Left renal pelvis (tissue), 4 donors: ENCODE data around the gene RRP8. TPM values are rescaled to one million over a fixed set of nuclear protein-coding genes. Genes with fewer than 3 reads are reported as not detected.

ENCODE experiments used
- DNase-seq, 4 donors: peaks; one replicate each; pipeline ENCODE4 v3.0.0-alpha.2; 2013; ENCODE audit warnings: low read depth in 4 of 4, low spot score in 3 of 4
- polyA plus RNA-seq, 4 donors: library from polyadenylated mRNA; unstranded; fragments of 120-200 nt; gene quantifications; one replicate each; pipeline ENCODE4 v1.2.1, GENCODE V29; 2013; ENCODE audit not compliant: insufficient read length in 4 of 4

RRP8 gene
- polyA plus RNA-seq, 4 donors, result 19.2 to 24.9 (median 19.9) TPM

DNA sequence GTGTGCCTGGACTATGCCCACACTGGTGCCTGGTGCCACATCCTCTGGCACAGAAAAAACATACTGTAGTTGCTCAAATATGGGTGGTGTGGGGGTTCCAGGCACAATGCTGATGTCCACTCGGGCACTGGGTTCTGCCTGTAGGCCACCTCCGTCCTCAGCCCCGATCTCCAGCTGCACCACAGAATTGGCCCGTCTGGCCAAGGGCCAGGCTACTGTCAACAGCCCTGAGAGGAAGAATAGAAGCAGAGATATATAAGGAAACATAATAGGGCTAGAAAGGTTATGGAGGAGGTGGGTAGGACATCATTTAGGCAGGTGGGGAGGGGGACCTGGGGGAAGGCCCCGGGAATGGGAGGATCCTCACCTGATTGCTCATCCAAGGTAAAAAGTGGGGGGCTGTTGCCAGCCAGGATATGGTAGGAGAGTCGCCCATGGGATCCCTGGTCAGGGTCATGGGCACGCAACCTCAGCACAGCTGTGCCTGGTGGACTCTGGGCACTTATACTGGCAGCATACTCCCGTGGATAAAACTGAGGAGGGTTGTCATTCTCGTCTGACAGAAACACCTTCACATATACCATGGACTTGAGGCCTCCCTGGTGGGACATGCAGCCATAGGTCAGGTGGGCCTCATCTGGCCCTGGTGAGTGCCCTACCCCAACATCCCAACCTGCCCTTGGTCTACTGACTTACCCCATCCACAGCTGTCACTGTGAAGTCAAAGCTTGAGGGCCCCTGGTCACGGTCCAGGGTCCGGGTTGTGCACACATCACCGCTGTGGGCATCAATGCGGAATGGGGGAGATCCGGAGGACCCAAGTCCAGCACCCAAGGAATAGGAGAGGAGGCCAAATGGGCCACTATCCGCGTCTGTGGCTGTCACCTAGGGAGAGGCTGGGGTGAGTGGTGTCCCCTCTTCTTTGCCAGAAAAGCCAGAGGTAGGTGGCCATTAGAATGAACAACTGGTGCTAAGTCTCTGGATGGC is 30.3 kb upstream of the RRP8 start:
- no peak for DNase-seq

DNA sequence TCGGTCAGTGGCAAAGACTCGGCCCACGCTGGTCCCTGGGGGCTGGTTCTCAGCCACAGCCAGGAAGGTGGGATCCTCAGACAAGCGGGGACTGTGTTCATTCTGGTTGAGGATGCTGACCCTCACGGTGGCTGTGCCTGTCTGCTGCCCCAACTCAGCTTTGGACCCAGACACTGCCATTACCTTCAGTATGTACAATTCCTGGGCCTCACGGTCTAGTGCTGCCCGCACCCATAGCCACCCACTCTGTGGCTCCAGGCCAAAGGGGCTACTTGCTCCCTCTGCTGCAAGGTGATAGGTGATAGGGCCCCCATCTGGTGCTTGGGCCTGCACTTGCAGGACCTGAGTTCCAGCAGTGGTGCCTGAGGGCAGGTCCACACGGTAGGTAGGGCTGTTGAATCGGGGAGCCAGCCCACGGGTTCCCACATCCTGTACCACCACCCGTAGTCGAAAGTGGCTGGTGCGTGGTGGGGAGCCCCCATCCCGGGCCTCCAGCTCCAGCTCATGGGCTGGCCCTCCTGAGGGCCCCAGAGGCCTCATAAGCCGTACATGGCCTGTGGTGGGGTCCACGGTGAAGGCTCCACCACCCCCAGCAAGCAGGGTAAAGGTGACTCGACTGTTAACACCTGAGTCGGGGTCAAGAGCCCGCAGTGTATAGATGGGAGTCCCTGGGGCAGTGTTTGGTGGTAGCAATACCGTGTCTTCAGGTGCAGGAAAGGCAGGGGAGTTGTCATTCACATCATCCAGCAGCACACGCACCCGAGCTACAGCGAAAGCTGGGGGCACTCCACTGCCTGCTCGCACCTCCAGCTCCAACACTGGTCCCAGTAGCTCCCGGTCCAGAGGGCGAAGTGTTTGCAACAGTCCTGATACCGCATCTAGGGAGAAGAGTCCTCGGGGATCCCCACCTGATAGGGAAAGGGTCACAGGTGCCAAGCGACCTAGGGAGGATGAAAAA is 29.0 kb upstream of the RRP8 start:
- no peak for DNase-seq

DNA sequence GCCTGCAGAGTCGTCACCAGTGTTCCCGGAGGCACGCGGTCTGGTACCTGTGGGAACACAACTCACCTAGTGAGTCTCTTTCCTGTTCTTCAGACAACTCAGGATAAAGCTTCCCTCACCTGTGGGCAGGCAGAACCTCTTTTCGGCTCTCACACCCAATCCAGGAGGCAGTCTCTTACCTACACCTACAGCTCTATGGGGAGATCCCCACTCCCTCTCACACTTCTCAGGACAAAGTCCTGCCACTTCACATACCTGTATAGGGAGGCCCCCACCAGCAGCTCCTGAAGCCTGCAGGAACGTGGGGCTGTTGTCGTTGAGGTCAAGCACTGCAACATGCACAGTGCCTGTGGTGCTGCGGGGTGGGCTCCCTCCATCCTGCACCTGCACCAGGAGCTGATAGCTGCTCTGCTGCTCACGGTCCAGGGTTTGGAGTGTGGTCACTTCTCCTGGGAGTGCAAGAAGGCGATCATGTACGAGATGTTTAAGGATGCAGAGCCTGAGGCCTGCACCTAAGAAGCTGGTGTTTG is 28.0 kb upstream of the RRP8 start:
- no peak for DNase-seq

GRCh38 chr11:6630632-6631291 is 27.3 kb upstream of the RRP8 start:
- no peak for DNase-seq

- DNase-seq, result no peak
These were observed 26.6 kb upstream of the RRP8 start for GRCh38 chr11:6629892-6630631.

DNA sequence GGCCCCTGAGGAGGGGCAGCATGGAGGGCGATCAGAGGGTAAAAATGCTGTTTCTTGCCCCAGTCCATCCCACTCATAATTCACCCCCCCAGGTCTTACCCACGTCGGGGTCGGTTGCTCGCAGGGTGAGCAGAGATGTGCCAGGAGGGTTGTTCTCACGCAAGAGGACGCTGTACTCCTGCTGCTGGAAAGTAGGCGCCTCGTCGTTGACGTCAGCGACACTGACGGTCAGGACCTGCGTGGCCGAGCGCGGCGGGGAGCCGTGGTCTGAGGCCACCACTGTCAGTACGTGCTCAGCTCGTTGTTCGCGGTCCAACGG is 26.1 kb upstream of the RRP8 start:
- no peak for DNase-seq

DNA sequence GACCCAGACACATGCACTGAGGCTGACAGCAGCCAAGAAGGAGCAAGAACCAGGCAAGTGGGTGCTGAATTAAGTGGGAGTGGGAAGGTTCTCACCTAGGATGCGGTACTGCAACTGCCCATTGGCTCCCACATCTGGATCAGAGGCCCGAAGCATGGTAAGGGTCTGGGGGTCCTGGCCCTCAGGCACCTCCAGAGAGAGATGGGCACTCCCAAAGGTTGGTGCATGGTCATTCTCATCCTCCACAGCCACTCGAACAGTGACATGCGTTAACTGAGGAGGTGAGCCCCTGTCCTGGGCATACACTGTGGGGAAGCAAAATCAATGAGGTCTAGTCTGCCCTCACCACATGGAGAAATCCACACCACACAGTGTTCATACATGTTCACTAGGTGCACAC is 25.1 kb upstream of the RRP8 start:
- DNase-seq, result no peak

- no peak for DNase-seq
These were observed 24.4 kb upstream of the RRP8 start for GRCh38 chr11:6627762-6628241.

DNA sequence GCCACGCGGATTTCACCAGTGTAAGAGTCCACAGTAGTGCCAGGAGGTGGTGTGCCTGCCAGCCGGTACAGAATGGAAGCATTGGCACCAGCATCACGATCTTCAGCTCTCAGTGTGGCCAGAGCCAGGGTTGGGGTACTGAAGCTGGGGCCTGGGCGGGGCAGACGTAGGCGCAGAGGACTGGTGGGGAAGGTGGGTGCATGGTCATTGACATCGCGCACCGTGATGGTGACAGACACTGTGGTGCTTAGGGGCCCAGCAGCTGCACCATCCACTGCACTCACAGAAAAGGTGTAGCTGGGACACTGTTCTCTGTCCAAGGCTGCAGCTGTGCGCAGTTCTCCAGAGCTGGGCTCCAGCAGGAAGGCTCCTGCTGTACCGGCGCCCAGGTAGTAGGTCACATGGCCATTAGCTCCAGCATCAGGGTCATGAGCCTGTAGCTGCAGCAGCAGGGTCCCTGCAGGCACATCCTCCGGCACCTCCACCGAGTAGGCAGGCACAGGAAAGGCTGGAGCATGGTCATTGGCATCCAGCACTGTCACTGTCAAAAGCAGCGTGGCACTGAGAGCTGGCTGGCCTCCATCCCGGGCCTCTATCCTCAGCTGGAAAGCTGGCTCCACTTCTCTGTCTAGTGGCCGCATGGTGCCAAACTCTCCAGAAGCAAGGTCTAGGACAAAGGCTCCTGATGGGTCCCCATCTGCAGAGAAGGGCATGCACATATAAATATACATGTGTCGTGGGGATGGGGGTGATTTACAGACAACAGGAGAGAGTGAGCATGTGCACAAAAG is 23.8 kb upstream of the RRP8 start:
- DNase-seq, result no peak

DNA sequence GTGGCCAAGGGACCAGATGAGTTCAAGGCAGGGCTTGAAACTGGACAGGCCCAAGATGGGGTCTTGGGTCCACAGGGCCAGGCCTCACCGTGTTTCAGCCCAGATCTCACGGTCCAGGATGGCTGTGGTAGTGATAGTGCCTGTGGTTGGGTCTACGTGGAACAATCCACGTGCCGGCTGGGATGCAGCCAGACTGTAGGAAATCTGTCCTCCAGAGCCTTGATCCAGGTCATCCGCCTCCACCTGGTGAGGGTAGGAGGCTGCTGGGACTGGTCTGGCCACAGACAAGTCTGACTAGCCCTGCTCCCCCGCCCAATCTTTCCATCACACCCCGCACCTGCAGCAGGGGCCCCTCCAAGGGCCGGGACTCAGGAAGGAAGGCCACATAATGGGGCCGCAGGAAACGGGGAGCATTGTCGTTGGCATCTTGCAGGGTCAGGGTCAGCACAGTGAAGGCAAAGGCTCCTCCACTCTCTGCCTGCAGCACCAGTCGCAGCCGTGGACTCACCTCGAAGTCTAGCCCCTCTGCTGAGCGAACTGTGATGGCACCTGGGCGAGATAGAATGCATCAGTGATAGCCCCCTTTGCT is 22.5 kb upstream of the RRP8 start:
- no peak for DNase-seq

DNA sequence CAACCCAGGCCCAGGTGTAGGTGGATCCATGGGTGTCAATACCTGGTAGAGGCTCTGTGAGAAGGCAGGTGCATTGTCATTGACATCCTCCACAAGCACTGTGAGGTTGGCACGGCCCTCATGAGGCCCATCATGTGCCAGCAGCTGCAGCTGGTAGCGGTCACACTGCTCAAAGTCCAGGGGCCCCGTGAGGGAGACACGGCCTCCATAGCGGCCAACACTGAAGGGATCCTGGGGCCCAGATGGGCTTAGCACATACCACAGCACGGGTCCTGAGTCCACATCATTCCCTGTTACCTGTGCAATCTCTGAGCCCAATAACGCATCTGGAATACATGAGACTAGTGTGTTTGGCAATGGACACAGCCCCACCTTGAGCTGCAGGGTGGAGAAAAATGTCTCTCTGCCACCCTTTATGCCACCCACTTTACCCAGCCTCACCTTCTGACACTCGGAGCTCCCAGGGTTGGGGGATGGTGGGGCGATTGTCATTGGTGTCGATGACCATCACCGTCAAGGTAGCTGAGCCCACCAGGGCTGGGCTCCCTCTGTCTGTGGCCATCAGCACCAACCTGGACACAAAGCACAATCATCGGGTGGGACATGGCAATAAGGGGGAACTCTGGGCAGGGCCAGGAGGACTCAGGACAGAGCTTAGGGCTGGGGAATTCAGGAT is 21.9 kb upstream of the RRP8 start:
- DNase-seq, result no peak

- no peak for DNase-seq
These were observed 20.3 kb upstream of the RRP8 start for GRCh38 chr11:6623391-6624363.

- no peak for DNase-seq
These were observed 19.1 kb upstream of the RRP8 start for GRCh38 chr11:6622261-6623171.

- DNase-seq, result no peak
These were observed 18.3 kb upstream of the RRP8 start for GRCh38 chr11:6621711-6622211.

DNA sequence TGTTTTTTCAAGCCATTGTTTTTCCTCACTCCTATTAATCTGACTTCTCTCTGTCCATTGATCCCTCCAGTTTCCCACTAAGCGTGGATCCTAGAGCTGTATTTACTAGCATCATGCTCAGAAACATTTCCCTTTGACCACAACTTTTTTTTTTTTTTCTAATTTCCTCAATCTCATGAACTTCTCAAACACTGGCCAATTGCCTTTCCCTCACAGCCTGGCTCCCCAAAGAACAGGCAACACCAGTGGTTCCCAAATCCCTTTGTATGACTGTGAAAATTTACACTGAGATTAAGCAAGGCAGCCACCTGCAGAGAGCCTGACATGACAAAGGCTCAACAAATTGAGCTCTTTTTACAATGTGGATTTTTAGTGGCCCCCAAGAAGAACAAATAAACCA is 17.2 kb upstream of the RRP8 start:
- DNase-seq, result no peak
